ENCODE measurements around the gene SIGLEC6.

DNA sequence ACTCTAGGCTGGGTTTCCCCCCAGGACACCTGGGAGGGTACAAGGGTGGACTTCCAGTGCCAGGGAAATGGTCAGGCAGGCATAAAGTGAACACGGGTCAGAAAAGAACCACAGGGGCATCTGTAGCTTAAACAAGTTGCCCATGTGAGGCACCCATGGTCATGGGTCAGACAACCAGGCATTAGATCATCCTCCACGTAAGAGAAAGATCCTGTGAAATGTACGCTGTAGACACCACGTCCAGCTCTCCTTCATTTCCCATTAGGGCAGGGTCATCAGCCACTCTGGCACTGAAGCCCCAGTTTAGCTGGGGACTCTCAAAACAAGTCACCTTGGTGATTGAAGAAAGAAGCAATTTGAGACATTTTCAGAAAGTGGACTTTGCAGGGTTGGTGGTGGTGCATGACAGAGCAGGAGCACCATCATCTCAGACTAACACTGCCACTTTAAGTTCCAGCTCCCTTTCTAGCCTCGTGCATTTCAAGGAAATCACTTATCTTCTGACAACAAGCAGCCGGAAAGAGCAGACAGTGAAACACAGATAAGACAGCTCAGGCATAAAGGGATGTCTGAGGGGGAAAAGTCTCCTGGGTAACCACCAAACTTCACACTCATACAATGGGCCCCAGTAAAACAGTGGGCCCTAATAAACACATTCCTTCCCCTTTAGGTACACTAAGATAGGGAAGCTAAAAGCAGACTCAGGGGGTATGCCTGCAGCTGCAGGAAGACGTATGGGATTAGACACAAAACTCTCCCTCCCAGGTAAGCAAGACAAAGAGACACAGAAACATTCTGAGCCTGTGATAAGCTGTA is 16.1 kb upstream of the SIGLEC6 start:
- TF ChIP-seq CTCF (IDR thresholded peaks at IDR 0.05): no peak
- TF ChIP-seq POLR2AphosphoS5 (IDR thresholded peaks at IDR 0.05): no peak
- no peak for TF ChIP-seq POLR2A (IDR thresholded peaks at IDR 0.05)
